ENCODE measurements around the gene HSPD1.
A peak's percentile ranks its signal among the peaks of the same experiment; 100 is the strongest.

The HSPD1 gene

GRCh38 chr2:197499594-197500502 lies at the start of gene HSPD1, which contains the start of gene HSPE1:
Gene HSPD1, minus strand, starts transcription at chr2:197499840. Its CDS starts 992 bp downstream, at chr2:197498848.
Gene HSPE1, plus strand, starts transcription at chr2:197500379. Its CDS starts 58 bp downstream, at chr2:197500437.
- peak; percentile 97 for DNase-seq

- DNase-seq = no peak
These were observed 48.9 kb upstream of the HSPD1 start for GRCh38 chr2:197548582-197548981.

DNA sequence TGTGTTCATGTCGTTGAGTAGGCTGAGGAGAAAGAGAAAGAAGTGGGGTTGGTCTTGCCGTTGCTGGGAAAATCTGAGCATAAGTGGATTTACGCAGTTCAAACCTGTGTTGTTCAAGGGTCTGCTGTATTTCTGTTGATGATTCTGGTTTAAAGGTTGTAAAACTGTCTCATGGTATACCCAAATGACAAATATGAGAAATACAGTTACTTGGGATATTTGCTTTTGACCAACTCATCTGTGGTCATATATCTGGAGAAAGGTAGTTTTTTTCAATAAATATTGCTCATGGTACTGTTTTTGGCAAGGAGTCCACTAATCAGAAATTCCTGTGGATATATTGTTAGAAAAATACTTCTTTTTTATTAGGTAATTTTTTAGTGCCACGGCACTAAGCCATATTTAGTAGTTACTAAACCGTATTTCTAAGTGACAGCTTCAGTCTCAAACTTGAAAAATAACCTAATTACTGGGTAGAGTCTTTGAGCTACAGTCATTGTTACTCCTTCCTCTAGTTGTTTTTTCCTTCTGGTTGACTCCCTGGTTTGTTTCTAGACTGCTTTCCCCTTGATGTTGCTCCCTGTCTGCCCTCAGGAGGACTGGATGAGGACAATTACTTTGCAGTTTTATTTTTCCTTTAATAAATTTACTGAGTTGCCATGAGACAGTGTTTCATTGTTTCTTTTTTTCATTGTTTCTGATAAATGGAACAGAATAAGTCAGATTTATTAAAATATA lies 47.7 kb upstream of the HSPD1 start:
- DNase-seq = no peak

DNA sequence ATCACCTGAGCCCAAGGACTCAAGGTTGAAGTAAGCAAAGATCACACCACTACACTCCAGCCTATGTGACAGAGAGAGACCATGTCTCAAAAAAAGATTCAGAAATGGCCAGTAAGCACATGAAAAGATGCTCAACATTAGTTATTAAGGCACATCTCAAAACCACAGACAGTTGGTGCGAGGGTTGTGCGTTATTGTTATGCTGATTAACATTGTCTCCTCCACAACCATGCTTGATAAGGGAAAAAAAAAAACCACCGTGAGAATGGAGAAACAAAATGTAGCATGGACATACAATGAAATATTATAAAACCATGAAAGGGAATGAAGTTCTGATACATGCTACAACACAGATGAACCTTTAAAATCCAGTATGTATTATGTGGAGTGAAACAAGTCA lies 43.6 kb upstream of the HSPD1 start:
- no peak for DNase-seq

- no peak for DNase-seq
These were observed 40.1 kb upstream of the HSPD1 start for GRCh38 chr2:197539734-197540133.

DNA sequence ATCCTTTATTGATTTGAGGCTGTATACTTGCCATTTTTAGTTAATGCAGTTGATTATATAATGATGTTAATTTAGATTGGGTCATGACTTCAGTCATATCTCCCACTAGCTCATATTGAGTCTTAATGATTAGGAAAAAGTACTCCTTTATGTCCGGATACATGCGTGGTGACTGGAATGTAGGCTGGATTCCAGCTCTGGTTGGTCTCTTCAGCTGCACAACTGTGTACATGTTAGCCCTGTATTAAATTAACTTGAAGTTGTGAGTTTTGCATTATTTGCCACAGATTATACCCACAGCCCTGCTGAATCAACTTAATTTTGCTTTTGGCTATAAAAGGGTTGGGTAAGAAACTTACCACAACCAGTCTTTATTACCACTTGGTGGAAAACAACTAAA lies 38.8 kb upstream of the HSPD1 start:
- DNase-seq = no peak

DNA sequence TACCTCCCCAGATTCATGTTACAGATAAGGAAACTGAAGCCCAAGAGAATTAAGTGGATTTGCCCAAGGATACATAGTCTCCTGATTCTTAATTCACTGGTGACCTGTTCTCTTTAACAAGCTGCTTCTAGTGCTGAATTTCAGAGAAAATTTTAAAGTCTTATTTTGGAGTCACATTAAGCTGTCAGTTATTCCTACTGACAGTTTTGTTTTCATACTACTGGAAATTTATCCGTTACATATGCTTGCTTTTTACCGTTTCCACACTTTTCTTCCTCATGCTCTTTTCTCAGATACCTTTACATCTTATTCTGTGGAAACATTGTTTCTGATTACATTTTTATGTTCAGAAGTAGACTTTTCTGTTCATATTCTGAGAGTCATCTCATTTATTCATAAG lies 17.5 kb upstream of the HSPD1 start:
- no peak for DNase-seq

DNA sequence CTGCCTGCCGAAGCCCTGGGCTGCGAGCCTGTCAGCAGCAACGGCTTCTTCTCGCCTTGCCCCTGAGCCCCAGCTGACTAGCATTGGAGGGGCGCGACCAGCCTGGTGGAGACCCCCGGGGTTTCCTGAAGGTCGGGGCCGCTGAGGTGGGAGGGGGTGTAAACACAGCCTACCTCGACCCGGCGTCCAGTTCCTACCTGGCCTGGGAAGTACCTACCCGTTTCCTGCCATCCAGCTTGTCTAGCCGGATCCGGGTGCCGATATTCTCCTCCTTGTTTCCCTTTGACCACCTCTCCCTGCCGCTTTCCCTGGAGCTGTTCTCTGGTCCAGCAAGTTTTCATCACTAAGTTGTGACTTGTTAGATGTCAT lies 16.7 kb upstream of the HSPD1 start:
- no peak for DNase-seq

GRCh38 chr2:197515739-197516392 lies 16.2 kb upstream of the HSPD1 start, which contains the start of gene MOB4:
Gene MOB4, plus strand, starts transcription at chr2:197516066. Its CDS starts 21 bp downstream, at chr2:197516087.
- peak; percentile 96 for DNase-seq

GRCh38 chr2:197515315-197515738 lies 15.7 kb upstream of the HSPD1 start:
- no peak for DNase-seq

DNA sequence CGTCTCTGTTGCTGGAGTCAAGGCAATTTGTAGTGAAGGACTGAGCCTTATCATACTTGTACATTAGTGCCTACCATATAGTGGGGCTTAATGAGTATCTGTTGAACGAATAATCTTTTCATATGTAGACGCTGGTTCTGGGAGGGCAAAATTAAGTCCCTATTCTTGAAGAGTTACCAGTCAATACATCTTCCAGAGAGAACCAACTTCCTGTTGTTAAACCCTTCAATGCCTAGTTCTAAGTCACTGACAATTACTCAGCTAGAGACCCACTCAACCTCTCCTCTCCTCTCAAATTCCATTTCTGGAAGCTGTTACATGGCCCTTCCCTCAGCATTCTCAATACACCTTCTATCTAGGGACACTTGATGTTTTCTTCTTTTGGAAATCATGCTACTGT lies 15.1 kb upstream of the HSPD1 start:
- no peak for DNase-seq

DNA sequence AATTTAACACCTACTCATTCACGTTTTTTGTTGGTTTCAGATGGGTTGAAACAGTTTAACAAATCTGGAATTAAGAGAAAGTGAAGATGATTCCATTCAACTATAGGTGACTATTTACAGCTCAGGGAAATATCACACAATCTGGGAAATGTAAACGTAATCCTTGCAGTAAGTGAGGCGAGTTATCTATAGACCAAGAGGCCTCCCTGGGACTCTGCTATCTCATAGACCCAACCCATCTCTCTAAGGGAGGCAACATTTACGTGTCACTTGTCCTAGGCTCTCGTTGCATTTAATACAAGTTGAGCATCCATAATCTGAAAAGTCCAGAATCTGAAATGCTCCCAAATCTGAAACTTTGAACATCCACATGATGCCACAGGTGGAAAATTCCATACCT lies 14.3 kb upstream of the HSPD1 start:
- no peak for DNase-seq

DNA sequence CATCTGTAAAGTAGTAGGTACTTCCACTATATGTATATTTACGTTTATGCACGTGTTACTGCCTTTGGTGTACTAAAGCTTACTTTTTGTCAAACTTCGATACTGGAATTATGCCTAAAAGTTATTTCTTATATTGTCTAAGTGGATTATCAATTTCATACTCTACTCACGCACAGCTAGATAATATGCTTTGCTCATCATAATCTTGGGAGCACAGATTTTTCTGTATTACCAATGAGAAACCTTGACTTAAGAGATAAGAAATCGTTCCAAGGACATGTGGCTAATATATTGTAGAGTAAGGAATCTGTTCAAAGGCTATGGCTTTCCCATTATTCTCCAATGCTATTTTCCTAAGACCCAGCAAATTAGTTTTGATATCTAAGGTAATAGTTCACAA lies 7.0 kb upstream of the HSPD1 start:
- DNase-seq = no peak

DNA sequence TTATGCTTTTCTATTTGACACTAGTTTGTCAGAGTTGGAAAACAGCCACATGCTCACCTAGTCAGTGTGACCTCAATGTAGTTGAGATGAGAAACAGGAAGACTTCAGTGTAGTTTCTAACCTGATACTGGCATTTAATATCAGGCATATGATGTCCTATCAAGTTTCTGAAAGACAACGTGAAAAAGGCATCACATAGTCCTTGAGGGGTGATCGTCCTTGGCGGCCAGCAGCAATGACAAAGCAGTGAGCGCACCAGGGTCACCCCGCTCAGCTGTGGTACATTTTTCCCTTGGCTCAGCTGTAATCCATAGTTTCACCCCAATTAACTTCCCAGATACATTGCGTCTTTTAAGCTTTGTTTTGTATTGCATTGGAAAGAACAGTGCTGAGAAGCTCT lies 4.9 kb upstream of the HSPD1 start:
- DNase-seq = no peak

- no peak for DNase-seq
These were observed 4.4 kb upstream of the HSPD1 start for GRCh38 chr2:197504000-197504399.

GRCh38 chr2:197502685-197503084 lies 3.0 kb upstream of the HSPD1 start:
- no peak for DNase-seq

DNA sequence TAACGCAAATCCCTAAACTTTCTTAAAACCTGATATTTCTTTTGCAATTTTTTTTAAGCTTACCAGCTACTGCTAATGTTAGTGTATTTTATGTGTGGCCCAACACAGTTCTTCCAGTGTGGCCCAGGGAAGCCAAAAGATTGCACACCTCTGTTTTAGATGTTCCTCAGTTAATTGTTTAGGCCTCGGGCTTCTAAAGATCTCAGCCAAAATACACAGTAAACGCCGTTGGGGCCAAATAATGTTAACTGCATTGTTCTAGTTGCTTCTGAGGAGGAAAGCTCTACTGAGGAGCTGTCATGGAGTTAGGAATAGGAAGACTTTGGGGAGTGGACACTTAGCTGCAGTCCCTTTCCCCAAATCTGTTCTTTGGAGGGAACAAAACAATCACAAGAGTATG lies 2.6 kb upstream of the HSPD1 start:
- DNase-seq = no peak

GRCh38 chr2:197500503-197501131 lies 977 bp upstream of the HSPD1 start:
- no peak for DNase-seq

DNA sequence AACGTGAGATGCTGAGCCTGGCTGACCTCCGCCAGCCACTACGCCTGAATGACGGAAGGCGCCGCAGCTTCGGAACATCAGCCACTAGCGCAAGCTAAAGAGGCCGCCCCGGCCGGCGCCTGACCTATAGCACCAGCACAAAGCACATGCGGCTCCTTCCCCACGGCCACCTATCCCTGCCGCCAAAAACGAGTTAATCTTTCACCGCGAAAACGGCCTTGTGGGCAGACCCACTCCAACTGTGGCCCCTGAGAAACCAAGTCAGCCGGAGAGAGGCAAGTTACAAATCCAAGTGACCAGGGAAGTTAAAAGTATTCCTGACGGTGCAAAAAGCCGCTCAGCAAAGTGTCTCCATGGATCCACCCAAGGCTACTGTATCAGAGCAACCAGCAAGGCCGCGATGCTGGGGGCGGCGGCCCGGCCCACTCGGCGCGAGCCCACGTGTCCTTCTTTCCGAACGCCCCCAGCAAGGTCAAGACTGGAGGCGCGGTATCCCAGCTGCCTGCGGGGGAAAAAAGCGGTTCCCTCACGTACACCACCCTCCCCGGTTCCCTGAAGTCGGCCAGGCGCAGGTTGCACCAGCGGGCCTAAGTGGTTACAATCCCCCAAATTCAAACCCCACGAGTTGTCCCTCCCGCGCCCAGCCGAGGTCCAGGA lies 575 bp downstream of the HSPD1 start:
- peak; percentile 71 for DNase-seq

GRCh38 chr2:197498235-197498936 lies 1.3 kb downstream of the HSPD1 start:
- DNase-seq = no peak

DNA sequence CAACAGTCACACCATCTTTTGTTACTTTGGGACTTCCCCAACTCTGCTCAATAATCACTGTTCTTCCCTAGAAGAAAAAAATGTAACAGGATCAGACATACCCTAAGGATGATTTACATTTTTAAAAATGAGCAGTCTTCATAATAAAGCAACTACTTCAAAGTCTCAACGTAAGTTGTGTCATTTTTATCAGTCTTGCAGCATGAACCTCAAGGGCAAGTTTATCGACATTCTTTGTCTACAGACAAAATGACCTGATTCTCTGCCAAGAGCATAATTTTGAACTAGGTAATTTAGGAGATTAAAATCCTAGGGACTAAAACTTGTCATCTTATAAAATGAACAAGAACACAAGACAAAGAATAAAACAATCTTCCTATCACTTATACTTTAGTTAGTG lies 2.3 kb downstream of the HSPD1 start:
- DNase-seq = no peak

- no peak for DNase-seq
These were observed 2.9 kb downstream of the HSPD1 start for GRCh38 chr2:197496695-197497094.
